GM19351 (cell line): Measurements from ENCODE around the gene HSD3B7.

Source experiments
- ATAC-seq: cut with Tn5 transposase; IDR thresholded peaks from one replicate; pipeline ENCODE4 v1.9.1; 2021; ENCODE audit warnings: mild to moderate bottlenecking, moderate library complexity; ENCODE audit not compliant: unreplicated experiment

Gene HSD3B7

GRCh38 chr16:30982548-30983288 is 2.3 kb upstream of the HSD3B7 start:
- no peak for ATAC-seq

- no peak for ATAC-seq
These were observed 1.6 kb upstream of the HSD3B7 start for GRCh38 chr16:30983289-30983889.

- ATAC-seq: no peak
These were observed 953 bp upstream of the HSD3B7 start for GRCh38 chr16:30983898-30984610.

- no peak for ATAC-seq
These were observed 558 bp downstream of the HSD3B7 start for GRCh38 chr16:30985401-30986128.

- ATAC-seq: no peak
These were observed 1.4 kb downstream of the HSD3B7 start for GRCh38 chr16:30986129-30986991.

- ATAC-seq: no peak
These were observed 2.7 kb downstream of the HSD3B7 start for GRCh38 chr16:30987581-30988190.

GRCh38 chr16:30989469-30990047 is 4.6 kb downstream of the HSD3B7 start:
- no peak for ATAC-seq

- ATAC-seq: no peak
These were observed 5.1 kb downstream of the HSD3B7 start for GRCh38 chr16:30990105-30990504.

- no peak for ATAC-seq
These were observed 6.0 kb downstream of the HSD3B7 start for GRCh38 chr16:30991052-30991451.

GRCh38 chr16:30992276-30992780 is 7.3 kb downstream of the HSD3B7 start:
- no peak for ATAC-seq

- no peak for ATAC-seq
These were observed 8.2 kb downstream of the HSD3B7 start for GRCh38 chr16:30992931-30993816.

GRCh38 chr16:30995927-30996323 is 10.9 kb downstream of the HSD3B7 start:
- ATAC-seq: no peak

GRCh38 chr16:30996324-30996984 is 11.4 kb downstream of the HSD3B7 start:
- no peak for ATAC-seq

GRCh38 chr16:30996985-30997724 is 12.1 kb downstream of the HSD3B7 start:
- ATAC-seq: peak; percentile 82

GRCh38 chr16:30997725-30998711 is 13.0 kb downstream of the HSD3B7 start:
- no peak for ATAC-seq
